Testis (tissue), 3 donors: ENCODE measurements around the gene OR11H6. TPM values are rescaled to one million over a fixed set of nuclear protein-coding genes. Genes with fewer than 3 reads are reported as not detected.

Experiments used
- DNase-seq: peaks from one replicate; pipeline ENCODE4 v3.0.0-alpha.2; 2019
- H3K27ac ChIP-seq, 2 donors: fragments of 200-600 bp; sonication (generic); one replicate each; pipeline ENCODE4 v1.5.1; 2019
- H3K27me3 ChIP-seq: fragments of 200-600 bp; sonication (generic); one replicate; pipeline ENCODE4 v1.5.1; 2019
- H3K36me3 ChIP-seq: fragments of 200-600 bp; sonication (generic); one replicate; pipeline ENCODE4 v1.5.1; 2017; ENCODE audit warnings: low read depth; ENCODE audit errors: missing control alignments
- H3K4me1 ChIP-seq: fragments of 200-600 bp; sonication (generic); one replicate; pipeline ENCODE4 v1.5.1; 2019
- H3K4me3 ChIP-seq, 2 donors: fragments of 200-600 bp; sonication (generic); one replicate each; pipeline ENCODE4 v1.5.1; 2017 to 2019
- H3K9me3 ChIP-seq: fragments of 200-600 bp; sonication (generic); one replicate; pipeline ENCODE4 v1.5.1; 2017
- CTCF ChIP-seq, 3 experiments: fragments of 450-650 bp in 2 of 3; fragments of 200-600 bp in 1 of 3; sonication (generic) in 1 of 3; IDR thresholded peaks; one replicate each; pipeline ENCODE4 v1.5.1; 2016 to 2019; ENCODE audit warnings: antibody characterized with exemption in 3 of 3, mild to moderate bottlenecking in 2 of 3, moderate library complexity in 1 of 3
- POLR2A ChIP-seq: fragments of 450-650 bp; IDR thresholded peaks from one replicate; pipeline ENCODE4 v1.6.1; 2017; ENCODE audit warnings: antibody characterized with exemption, mild to moderate bottlenecking, moderate library complexity
- WGBS, 2 donors: methylation state at CpG; one replicate each; pipeline ENCODE4 v1.1.5; 2018; 5-methylcytosine and 5-hydroxymethylcytosine counted together
- intact Hi-C: fragments of 100-400 bp; cut with DNase I; formaldehyde crosslinking; loops from one replicate; pipeline ENCODE4 v1.15.1; 2023; ENCODE audit warnings: low total_unique reads
- polyA plus RNA-seq: library from polyadenylated mRNA; stranded (reverse); fragments of 350-450 nt; fragmentation: Illumina TruSeq; extraction: RNeasy Lipid Tissue Mini Kit (QIAGEN cat#74804); gene quantifications from one replicate; pipeline ENCODE4 v1.2.3, GENCODE V29; 2014; ENCODE audit warnings: low read depth, low replicate concordance; ENCODE audit not compliant: insufficient read depth
- total RNA-seq, 2 donors: library from RNA; depleted of rRNA; stranded (reverse); fragments of >200 nt; gene quantifications; one replicate each; pipeline ENCODE4 v1.2.3, GENCODE V29; 2016

Gene OR11H6
- total and polyA plus RNA-seq, 3 donors from 2014 or later, result not detected

- no peak for TF ChIP-seq POLR2A
- no peak for TF ChIP-seq CTCF (IDR thresholded peaks at IDR 0.05)
- Histone ChIP-seq H3K36me3 (no peaks in the 10 kb centered on the region), H3K4me3 (no peak overlapping the region), H3K27ac (no peak overlapping the region), H3K4me1 (no peaks in the 10 kb centered on the region), H3K9me3 (no peaks in the 10 kb centered on the region), H3K27me3 (no peaks in the 10 kb centered on the region)
- WGBS, 2 donors, result 88 to 94% methylated on average over 2 of the region's 2 CpGs
- intact Hi-C loops, result no loop called here
- DNase-seq, result no peak
Measured at GRCh38 chr14:20179880-20180279, 43.6 kb upstream of the OR11H6 start.

GRCh38 chr14:20180486-20180885, 43.0 kb upstream of the OR11H6 start:
- no peak overlapping the region for H3K27ac ChIP-seq
- no peaks in the 10 kb centered on the region for H3K36me3 ChIP-seq
- H3K9me3 ChIP-seq, result no peaks in the 10 kb centered on the region
- no peaks in the 10 kb centered on the region for H3K4me1 ChIP-seq
- WGBS, 2 donors, result 68 to 72% methylated on average over 2 of the region's 2 CpGs
- H3K4me3 ChIP-seq, result no peak overlapping the region
- intact Hi-C loops, result no loop called here
- TF ChIP-seq CTCF (IDR thresholded peaks at IDR 0.05) (no peak), POLR2A (no peak)
- DNase-seq, result no peak
- no peaks in the 10 kb centered on the region for H3K27me3 ChIP-seq

GRCh38 chr14:20184181-20184580, 39.3 kb upstream of the OR11H6 start:
- no peak overlapping the region for H3K27ac ChIP-seq
- no peak overlapping the region for H3K4me3 ChIP-seq
- no peaks in the 10 kb centered on the region for H3K9me3 ChIP-seq
- no peaks in the 10 kb centered on the region for H3K27me3 ChIP-seq
- no peak for DNase-seq
- WGBS, 2 donors, result 65 to 66% methylated on average over 5 of the region's 5 CpGs
- H3K4me1 ChIP-seq, result no peaks in the 10 kb centered on the region
- no peaks in the 10 kb centered on the region for H3K36me3 ChIP-seq
- intact Hi-C loops, result no loop called here
- TF ChIP-seq CTCF (IDR thresholded peaks at IDR 0.05) (no peak), POLR2A (no peak)

GRCh38 chr14:20190596-20190995, 32.9 kb upstream of the OR11H6 start, which contains the start of gene OR11G2:
Gene OR11G2, plus strand, starts transcription at chr14:20190896. Its CDS starts 6,542 bp downstream, at chr14:20197438.
- DNase-seq, result no peak
- Histone ChIP-seq H3K27me3 (no peaks in the 10 kb centered on the region), H3K27ac (no peak within 1 kb of the TSS), H3K4me1 (no peaks in the 10 kb centered on the region), H3K4me3 (no peak within 1 kb of the TSS), H3K9me3 (no peaks in the 10 kb centered on the region), H3K36me3 (no peaks in the 10 kb centered on the region)
- 47 to 75% methylated on average over 1 of the region's 1 CpG for WGBS, 2 donors
- TF ChIP-seq CTCF (IDR thresholded peaks at IDR 0.05) (no peak), POLR2A (no peak)
- intact Hi-C loops, result no loop called here

GRCh38 chr14:20191396-20191795, 32.1 kb upstream of the OR11H6 start:
- WGBS, 2 donors, result 77 to 83% methylated on average over 3 of the region's 3 CpGs
- H3K4me3 ChIP-seq, result no peak overlapping the region
- no peak for DNase-seq

More at GRCh38 chr14:20191396-20191795, 32.1 kb upstream of the OR11H6 start:
- Histone ChIP-seq H3K27ac (no peak overlapping the region), H3K27me3 (no peaks in the 10 kb centered on the region), H3K36me3 (no peaks in the 10 kb centered on the region), H3K4me1 (no peaks in the 10 kb centered on the region), H3K9me3 (no peaks in the 10 kb centered on the region)
- TF ChIP-seq CTCF (IDR thresholded peaks at IDR 0.05), result no peak
- TF ChIP-seq POLR2A, result no peak
- intact Hi-C loops, result no loop called here
